ENCODE results near the gene TEX261. TPM values are rescaled to one million over a fixed set of nuclear protein-coding genes. Genes with fewer than 3 reads are reported as not detected.

The TEX261 gene
- total RNA-seq, 1 donor from 2014 or later = 54.1 TPM

DNA sequence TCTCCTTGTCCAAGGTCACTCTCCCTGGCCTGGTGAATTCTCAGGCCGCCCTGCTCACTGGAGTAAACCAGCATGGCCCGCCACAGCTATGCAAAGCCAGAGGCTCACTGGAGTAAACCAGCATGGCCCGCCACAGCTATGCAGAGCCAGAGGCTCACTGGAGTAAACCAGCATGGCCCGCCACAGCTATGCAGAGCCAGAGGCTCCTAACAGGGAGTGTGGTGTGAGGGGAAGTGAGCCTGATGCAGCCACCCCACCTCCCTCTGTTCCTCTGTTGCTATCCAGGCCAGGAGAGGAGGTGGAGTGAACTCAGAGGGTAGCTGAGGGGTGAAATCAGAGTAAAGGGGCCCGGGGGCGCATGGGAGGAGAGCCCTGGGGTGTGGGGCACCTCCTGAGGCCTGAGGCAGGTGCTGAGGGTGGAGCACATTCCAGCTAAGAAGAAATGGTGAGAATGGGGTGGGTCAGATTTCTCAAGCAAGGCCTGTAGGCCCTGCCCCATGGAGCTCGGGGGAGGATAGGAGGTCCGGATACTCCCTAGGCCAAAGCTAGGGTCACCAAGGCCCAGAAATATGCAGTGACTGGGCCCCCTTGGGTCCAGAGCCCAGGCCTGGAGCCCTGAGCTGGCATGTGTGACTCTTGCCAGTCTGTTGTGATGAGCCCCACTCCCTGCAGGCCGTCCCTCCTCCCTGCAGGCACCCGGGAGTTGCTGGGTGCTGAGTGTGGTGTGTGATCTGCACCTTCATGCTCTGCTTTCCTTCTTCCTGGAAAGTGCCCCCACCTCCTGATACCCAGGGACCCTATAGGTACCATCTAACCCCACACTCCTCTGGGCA, 57.5 kb downstream of the TEX261 start:
- Mint-ChIP-seq H3K27ac (no peak overlapping the region), H3K9me3 (no peaks in the 10 kb centered on the region), H3K4me1 (no peaks in the 10 kb centered on the region), H3K27me3 (peaks cover 21% of the 10 kb centered on the region), H3K4me3 (no peak overlapping the region), H3K36me3 (ENCODE audit: low read depth) (no peaks in the 10 kb centered on the region)
- intact Hi-C loops (cut with micrococcal nuclease) = no loop called here
- no peak for ATAC-seq (ENCODE audit: low read depth)
- ChIA-PET POLR2A (no interaction called here), CTCF (interaction anchor here (1.4 kb wide), 1 partner anchor 9 kb away, joined by 3 read pairs; no protein-coding TSS in a partner anchor)
- TF ChIP-seq, protein P1, sequence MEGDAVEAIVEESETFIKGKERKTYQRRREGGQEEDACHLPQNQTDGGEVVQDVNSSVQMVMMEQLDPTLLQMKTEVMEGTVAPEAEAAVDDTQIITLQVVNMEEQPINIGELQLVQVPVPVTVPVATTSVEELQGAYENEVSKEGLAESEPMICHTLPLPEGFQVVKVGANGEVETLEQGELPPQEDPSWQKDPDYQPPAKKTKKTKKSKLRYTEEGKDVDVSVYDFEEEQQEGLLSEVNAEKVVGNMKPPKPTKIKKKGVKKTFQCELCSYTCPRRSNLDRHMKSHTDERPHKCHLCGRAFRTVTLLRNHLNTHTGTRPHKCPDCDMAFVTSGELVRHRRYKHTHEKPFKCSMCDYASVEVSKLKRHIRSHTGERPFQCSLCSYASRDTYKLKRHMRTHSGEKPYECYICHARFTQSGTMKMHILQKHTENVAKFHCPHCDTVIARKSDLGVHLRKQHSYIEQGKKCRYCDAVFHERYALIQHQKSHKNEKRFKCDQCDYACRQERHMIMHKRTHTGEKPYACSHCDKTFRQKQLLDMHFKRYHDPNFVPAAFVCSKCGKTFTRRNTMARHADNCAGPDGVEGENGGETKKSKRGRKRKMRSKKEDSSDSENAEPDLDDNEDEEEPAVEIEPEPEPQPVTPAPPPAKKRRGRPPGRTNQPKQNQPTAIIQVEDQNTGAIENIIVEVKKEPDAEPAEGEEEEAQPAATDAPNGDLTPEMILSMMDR (IDR thresholded peaks at IDR 0.05) = no peak
- DNase-seq = no peak

DNA sequence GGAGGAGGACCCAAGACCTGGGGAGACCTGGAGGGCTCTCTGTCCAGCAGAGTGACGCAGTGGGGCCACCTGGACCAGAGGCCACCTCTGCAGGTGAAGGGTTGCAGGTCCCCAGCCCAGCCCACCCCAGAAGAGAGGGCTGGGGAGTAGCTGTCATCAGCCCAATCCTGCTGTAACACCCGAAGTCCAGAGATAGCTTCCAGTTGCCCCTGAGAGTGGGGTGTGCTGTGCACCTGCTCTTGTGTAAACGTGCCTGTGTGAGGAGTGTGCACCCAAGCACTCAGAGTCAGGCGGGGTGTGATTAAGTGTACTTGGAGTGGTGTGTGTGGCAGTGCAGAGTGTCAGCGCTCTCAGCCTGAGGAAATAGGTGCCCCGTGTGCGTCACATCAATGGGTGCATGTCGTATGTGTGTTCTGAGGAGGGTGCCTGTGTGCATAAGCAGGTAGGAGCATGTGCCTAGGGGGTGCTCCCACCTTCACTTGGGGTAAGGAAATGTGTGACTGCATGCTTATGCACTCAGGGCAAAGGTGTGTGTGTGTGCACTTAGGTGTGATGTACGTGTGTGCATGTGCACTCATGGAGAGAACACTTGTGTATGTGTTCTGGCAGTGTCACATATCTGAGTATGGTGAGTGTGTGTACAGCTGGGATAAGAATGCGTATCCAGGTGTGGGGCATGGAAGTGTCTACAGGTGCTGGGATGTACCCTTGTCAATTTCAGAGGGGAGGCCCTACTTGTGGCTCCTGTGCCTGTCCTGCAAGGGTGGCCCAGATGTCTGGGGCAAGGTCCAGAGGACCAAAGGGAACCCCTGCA, 58.3 kb downstream of the TEX261 start:
- intact Hi-C loops (cut with micrococcal nuclease) = no loop called here
- H3K4me1 Mint-ChIP-seq = peaks cover under 1% of the 10 kb centered on the region
- DNase-seq = no peak

More for the DNA sequence above, 58.3 kb downstream of the TEX261 start:
- Mint-ChIP-seq H3K27me3 (peaks cover 25% of the 10 kb centered on the region), H3K9me3 (no peaks in the 10 kb centered on the region), H3K36me3 (ENCODE audit: low read depth) (no peaks in the 10 kb centered on the region), H3K4me3 (no peak overlapping the region), H3K27ac (no peak overlapping the region)
- ChIA-PET CTCF (interaction anchor here (1.4 kb wide), 1 partner anchor 10 kb away, joined by 3 read pairs; no protein-coding TSS in a partner anchor), POLR2A (no interaction called here)
- TF ChIP-seq, protein P1 (IDR thresholded peaks at IDR 0.05) = no peak
- ATAC-seq (ENCODE audit: low read depth) = no peak

Other genes with a start within 250 kb of the TEX261 start
- 12.5 and 15.4 TPM in 2 replicates for gene ADD2, start 226.7 kb downstream of the TEX261 start, total RNA-seq
- not detected in 2 replicates for gene FIGLA, start 204.2 kb downstream of the TEX261 start, total RNA-seq
- not detected in 2 replicates for gene CLEC4F, start 174.3 kb downstream of the TEX261 start, total RNA-seq
- not detected in 2 replicates for gene CD207, start 159.1 kb downstream of the TEX261 start, total RNA-seq
- not detected in 2 replicates for gene VAX2, start 94.3 kb downstream of the TEX261 start, total RNA-seq
- gene ATP6V1B1, start 59.0 kb downstream of the TEX261 start, total RNA-seq = not detected in 2 replicates
- gene ANKRD53, start 16.2 kb downstream of the TEX261 start, total RNA-seq = 0.71 and 2.5 TPM in 2 replicates
- 175 and 208 TPM in 2 replicates for gene NAGK, start 73.8 kb upstream of the TEX261 start, total RNA-seq
- gene MCEE, start 135.4 kb upstream of the TEX261 start, total RNA-seq = 11.1 and 12.2 TPM in 2 replicates
- 47.6 and 47.8 TPM in 2 replicates for gene MPHOSPH10, start 135.8 kb upstream of the TEX261 start, total RNA-seq
- gene PAIP2B, start 232.2 kb upstream of the TEX261 start, total RNA-seq = 3.7 and 4.0 TPM in 2 replicates

Data from activated B cell treated with CpG ODN at 0.5 μM for 24 hours (primary cell).